ENCODE measurements around the gene SLC25A23.

GRCh38 chr19:6451583-6452222 lies 7.9 kb downstream of the SLC25A23 start:
- TF ChIP-seq EZH2 (IDR thresholded peaks at IDR 0.05; ENCODE audit: insufficient read depth, poor library complexity, severe bottlenecking) (no peak), EZH2phosphoT487 (IDR thresholded peaks at IDR 0.05; ENCODE audit: insufficient read depth, low read depth) (no peak)

Measured in GM23248 (cell line).